Esophagus muscularis mucosa (tissue), 4 donors: ENCODE data around the gene TRAF5. TPM values are rescaled to one million over a fixed set of nuclear protein-coding genes. Genes with fewer than 3 reads are reported as not detected.

Source experiments
- DNase-seq: peaks from one replicate; pipeline ENCODE4 v3.0.0-alpha.2; 2017; ENCODE audit errors: extremely low spot score
- H3K27ac ChIP-seq, 4 donors: fragments of 200-600 bp; sonication (generic); replicated peaks in 1 of 4; 1 replicate in 3 of 4; 2 replicates in 1 of 4; pipeline ENCODE4 v1.5.1; 2016 to 2019; ENCODE audit warnings: mild to moderate bottlenecking in 1 of 4
- H3K27me3 ChIP-seq, 4 donors: fragments of 200-600 bp; sonication (generic); one replicate each; pipeline versions ENCODE4 v1.5.1 to v1.6.0; 2016 to 2019
- H3K36me3 ChIP-seq, 4 donors: fragments of 200-600 bp; sonication (generic); one replicate each; pipeline ENCODE4 v1.5.1; 2016 to 2019
- H3K4me1 ChIP-seq, 4 donors: fragments of 200-600 bp; sonication (generic); one replicate each; pipeline ENCODE4 v1.5.1; 2016 to 2019
- H3K4me3 ChIP-seq, 4 donors: fragments of 200-600 bp; sonication (generic); 1 replicate in 2 of 4; 2 replicates in 2 of 4; pipeline ENCODE4 v1.5.1; 2016 to 2019; ENCODE audit warnings: mild to moderate bottlenecking in 4 of 4, moderate library complexity in 1 of 4
- H3K9me3 ChIP-seq, 4 donors: fragments of 200-600 bp; sonication (generic); 1 replicate in 3 of 4; 2 replicates in 1 of 4; pipeline ENCODE4 v1.5.1; 2016 to 2019
- EP300 ChIP-seq: sonication (generic); formaldehyde crosslinking; IDR thresholded peaks from one replicate; pipeline ENCODE4 v1.6.1; 2017; ENCODE audit warnings: antibody characterized with exemption
- POLR2A ChIP-seq: fragments of 450-650 bp; IDR thresholded peaks from one replicate; pipeline ENCODE4 v1.6.1; 2017; ENCODE audit warnings: antibody characterized with exemption, moderate library complexity, mild to moderate bottlenecking, low read depth
- POLR2AphosphoS5 ChIP-seq, 2 donors: sonication (generic); formaldehyde crosslinking; IDR thresholded peaks; one replicate each; pipeline ENCODE4 v1.6.1; 2017; ENCODE audit warnings: antibody characterized with exemption in 2 of 2
- WGBS: methylation state at CpG from one replicate; pipeline ENCODE4 v1.1.5; 2018; 5-methylcytosine and 5-hydroxymethylcytosine counted together
- intact Hi-C: fragments of 100-400 bp; cut with DNase I; formaldehyde crosslinking; loops from one replicate; pipeline ENCODE4 v1.15.1; 2023
- total RNA-seq, 4 donors: library from RNA; depleted of rRNA; stranded (reverse); fragments of >200 nt; gene quantifications; one replicate each; pipeline versions ENCODE4 v1.1.0 to v1.2.1, GENCODE V29; 2016
- TF ChIP-seq, protein P1 (sequence below), 3 experiments: fragments of 200-600 bp in 2 of 3; fragments of 450-650 bp in 1 of 3; sonication (generic) in 2 of 3; IDR thresholded peaks; one replicate each; pipeline ENCODE4 v1.5.1; 2017 to 2019; ENCODE audit warnings: antibody characterized with exemption in 3 of 3, mild to moderate bottlenecking in 2 of 3, moderate library complexity in 1 of 3

TRAF5 gene
- total RNA-seq, 4 donors from 2014 or later: 14.9 to 29.7 (median 23.9) TPM

DNA sequence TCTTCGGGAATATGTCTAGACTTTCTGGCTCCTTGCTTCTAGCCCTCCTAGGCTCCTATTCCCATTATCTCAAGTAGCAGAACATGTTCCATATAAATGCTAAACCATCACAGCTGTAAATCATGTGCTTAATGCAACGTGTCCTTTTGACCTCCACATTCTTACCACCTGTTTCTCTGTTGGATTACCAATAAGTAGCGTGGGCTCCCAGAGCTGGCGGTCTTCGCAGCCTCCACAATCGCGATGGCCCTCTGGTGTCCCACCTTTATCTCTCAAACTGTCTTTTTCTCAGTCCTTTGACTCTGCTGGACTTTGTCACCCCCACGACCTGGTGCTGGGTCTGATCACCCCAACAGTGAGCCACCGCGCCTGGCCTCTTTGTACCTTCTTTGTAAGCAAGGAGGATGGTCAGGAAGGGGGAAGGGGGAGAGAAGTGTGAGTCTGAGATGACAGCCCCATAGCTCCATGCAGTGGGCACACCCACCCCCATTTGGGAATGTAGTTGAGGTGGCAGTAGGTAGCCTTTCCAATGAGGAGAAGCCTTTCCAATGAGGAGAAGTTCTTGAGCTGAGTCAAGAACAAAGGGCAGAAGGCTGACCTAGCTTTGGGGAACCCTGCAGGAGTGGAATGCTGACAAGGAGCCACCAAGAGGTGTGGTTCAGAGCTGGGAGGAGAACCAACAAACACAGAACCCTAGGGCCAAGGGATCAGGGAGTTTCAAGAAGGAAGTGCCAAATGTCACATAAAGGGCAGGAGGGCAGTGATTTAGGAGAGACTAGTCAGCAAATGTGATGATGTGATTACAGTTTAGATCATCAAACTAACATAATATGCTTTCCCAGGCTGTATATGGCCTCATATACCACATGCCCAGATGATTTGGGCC is 14.2 kb downstream of the TRAF5 start:
- TF ChIP-seq POLR2AphosphoS5 (IDR thresholded peaks at IDR 0.05) (no peak), EP300 (no peak), POLR2A (no peak)
- TF ChIP-seq, protein P1, sequence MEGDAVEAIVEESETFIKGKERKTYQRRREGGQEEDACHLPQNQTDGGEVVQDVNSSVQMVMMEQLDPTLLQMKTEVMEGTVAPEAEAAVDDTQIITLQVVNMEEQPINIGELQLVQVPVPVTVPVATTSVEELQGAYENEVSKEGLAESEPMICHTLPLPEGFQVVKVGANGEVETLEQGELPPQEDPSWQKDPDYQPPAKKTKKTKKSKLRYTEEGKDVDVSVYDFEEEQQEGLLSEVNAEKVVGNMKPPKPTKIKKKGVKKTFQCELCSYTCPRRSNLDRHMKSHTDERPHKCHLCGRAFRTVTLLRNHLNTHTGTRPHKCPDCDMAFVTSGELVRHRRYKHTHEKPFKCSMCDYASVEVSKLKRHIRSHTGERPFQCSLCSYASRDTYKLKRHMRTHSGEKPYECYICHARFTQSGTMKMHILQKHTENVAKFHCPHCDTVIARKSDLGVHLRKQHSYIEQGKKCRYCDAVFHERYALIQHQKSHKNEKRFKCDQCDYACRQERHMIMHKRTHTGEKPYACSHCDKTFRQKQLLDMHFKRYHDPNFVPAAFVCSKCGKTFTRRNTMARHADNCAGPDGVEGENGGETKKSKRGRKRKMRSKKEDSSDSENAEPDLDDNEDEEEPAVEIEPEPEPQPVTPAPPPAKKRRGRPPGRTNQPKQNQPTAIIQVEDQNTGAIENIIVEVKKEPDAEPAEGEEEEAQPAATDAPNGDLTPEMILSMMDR (IDR thresholded peaks at IDR 0.05): no peak
- H3K27me3 ChIP-seq: no peaks in the 10 kb centered on the region
- H3K4me1 ChIP-seq: peaks cover 3 to 74% (median 53%) of the 10 kb centered on the region in 4 donors
- no peak overlapping the region for H3K27ac ChIP-seq
- WGBS: 96% methylated on average over 10 of the region's 10 CpGs
- intact Hi-C loops: no loop called here
- DNase-seq: no peak
- no peak overlapping the region for H3K4me3 ChIP-seq
- H3K36me3 ChIP-seq: peaks cover 0 to 4% (median 2%) of the 10 kb centered on the region in 4 donors
- H3K9me3 ChIP-seq: no peaks in the 10 kb centered on the region

DNA sequence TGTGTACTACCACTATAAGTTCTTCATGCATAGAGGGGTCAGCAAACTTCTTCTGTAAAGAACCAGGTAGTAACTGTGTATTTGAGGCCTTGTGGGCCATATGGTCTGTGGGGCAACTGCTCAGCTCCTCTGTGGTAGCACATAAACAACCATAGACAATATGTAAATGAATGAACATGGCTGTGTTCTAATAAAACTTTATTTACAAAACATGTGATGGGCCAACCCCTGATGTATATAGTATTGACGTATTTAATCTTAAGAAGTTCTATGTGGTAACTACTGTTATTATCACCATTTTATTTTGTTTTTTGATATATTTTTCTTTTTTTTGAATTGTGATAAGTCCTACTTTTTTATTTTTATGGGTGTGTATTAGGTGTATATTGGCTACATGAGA is 15.4 kb downstream of the TRAF5 start:
- Histone ChIP-seq H3K9me3 (no peaks in the 10 kb centered on the region), H3K4me1 (peaks cover under 1 to 74% (median 46%) of the 10 kb centered on the region in 4 donors), H3K36me3 (peaks cover 0 to 4% (median 2%) of the 10 kb centered on the region in 4 donors), H3K4me3 (no peak overlapping the region), H3K27me3 (no peaks in the 10 kb centered on the region), H3K27ac (no peak overlapping the region)
- no peak for DNase-seq
- TF ChIP-seq, protein P1 (IDR thresholded peaks at IDR 0.05): no peak
- no peak for TF ChIP-seq POLR2A
- no peak for TF ChIP-seq EP300
- TF ChIP-seq POLR2AphosphoS5 (IDR thresholded peaks at IDR 0.05): no peak
- 89% methylated on average over 1 of the region's 1 CpG for WGBS
- intact Hi-C loops: no loop called here

DNA sequence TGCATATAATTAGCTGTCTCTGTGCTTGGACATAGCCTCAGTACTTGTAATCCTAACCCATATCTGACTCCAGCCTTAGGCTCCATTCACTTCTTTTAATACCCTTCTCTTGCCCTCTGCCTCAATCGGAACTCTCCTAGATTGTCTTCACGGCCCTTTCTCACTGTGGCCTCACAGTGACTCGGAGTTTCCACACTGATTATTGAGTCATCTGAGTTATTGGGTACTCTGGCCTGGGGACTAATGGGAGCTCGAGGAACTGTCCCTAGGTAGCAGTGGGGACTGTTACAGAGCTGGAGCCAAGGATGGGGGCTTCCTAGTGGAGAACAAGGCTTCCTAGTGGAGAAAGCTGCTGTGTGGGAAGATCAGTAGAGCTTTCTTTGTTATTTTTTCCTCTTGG is 17.0 kb downstream of the TRAF5 start:
- Histone ChIP-seq H3K9me3 (no peaks in the 10 kb centered on the region), H3K27ac (no peak overlapping the region), H3K36me3 (peaks cover 0 to 4% (median 2%) of the 10 kb centered on the region in 4 donors), H3K4me1 (peaks cover 4 to 74% (median 47%) of the 10 kb centered on the region in 4 donors), H3K27me3 (no peaks in the 10 kb centered on the region), H3K4me3 (no peak overlapping the region)
- 76% methylated on average over 4 of the region's 4 CpGs for WGBS
- DNase-seq: no peak
- TF ChIP-seq POLR2AphosphoS5 (IDR thresholded peaks at IDR 0.05) (no peak), EP300 (no peak), POLR2A (no peak)
- TF ChIP-seq, protein P1 (IDR thresholded peaks at IDR 0.05): no peak
- intact Hi-C loops: no loop called here

DNA sequence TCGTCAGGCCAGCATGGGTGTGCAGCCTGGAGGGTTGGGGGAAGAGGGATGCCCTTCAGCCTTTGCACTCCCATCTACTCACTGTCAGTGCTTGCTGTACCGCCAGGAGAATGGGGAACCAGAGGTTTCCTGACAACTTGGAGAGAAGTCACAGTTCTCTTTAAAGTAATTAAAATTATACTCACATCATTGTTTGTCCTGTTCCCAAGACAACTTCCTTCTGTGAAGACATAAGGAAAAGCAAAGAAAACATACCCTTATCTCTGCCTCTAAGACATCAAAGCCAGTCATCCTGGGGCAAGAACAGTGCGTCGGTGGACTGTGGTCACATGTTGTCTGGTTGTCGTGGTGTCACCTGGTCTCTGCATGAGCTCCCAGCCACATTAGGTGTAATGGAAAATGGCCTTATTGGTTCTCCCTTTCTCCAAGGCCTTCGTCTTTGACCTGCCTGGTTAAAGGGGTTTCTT is 17.6 kb downstream of the TRAF5 start:
- WGBS: 65% methylated on average over 6 of the region's 6 CpGs

More for the DNA sequence above, 17.6 kb downstream of the TRAF5 start:
- intact Hi-C loops: no loop called here
- Histone ChIP-seq H3K4me3 (no peak overlapping the region), H3K4me1 (peaks cover 4 to 68% (median 44%) of the 10 kb centered on the region in 4 donors), H3K36me3 (peaks cover 0 to 4% (median 0%) of the 10 kb centered on the region in 4 donors), H3K9me3 (no peaks in the 10 kb centered on the region), H3K27ac (no peak overlapping the region), H3K27me3 (no peaks in the 10 kb centered on the region)
- DNase-seq: no peak
- TF ChIP-seq, protein P1 (IDR thresholded peaks at IDR 0.05): no peak
- no peak for TF ChIP-seq POLR2AphosphoS5 (IDR thresholded peaks at IDR 0.05)
- no peak for TF ChIP-seq POLR2A
